Measurements from ENCODE around the gene BCL10. TPM values are rescaled to one million over a fixed set of nuclear protein-coding genes. Genes with fewer than 3 reads are reported as not detected.
A peak's percentile ranks its signal among the peaks of the same experiment; 100 is the strongest.

The BCL10 gene
- total RNA-seq, 1 experiment from 2014 or later: 33.8 TPM

DNA sequence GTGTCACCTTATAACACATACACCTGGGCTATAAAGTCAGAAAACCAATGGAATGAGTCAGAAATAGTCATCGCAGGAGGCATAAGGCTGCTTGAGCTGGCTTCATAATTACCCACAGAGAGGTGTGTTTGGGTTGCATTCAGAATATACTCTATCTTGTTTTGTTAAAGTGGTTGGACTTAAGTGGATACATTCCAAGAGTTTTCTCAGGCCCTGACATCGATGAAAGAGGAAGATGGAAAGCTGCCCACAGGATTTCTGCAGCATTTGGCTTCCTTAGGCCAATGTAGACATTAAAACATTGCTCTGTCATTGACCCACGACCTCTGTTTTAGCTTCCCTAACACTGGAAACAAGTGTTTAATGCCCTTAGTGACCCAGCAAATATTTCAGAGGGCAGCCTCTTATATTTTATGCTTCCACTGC, 18.6 kb upstream of the BCL10 start:
- H3K9me3 ChIP-seq (ENCODE audit: control insufficient read depth in 1 of 2, insufficient read depth in 1 of 2, low read depth in 1 of 2, low read length in 2 of 2): no peaks in the 10 kb centered on the region
- CTCF ChIA-PET: no interaction called here
- no peak overlapping the region for H2AFZ ChIP-seq (ENCODE audit: low read depth, low read length, poor library complexity, severe bottlenecking)
- no peaks in the 10 kb centered on the region for H3K36me3 ChIP-seq (ENCODE audit: control insufficient read depth in 1 of 2, insufficient read depth in 2 of 2, low read length in 2 of 2)
- H3K4me3 ChIP-seq (replicated peaks in 1 of 2; ENCODE audit: low read depth in 1 of 2, low read length in 2 of 2): no peak overlapping the region
- H3K4me2 ChIP-seq (ENCODE audit: low read length): peak overlapping the region; percentile 39
- no peaks in the 10 kb centered on the region for H3K9me2 ChIP-seq (ENCODE audit: insufficient read depth)
- H3K4me1 ChIP-seq (ENCODE audit: control insufficient read depth in 1 of 2, insufficient read depth in 2 of 2, low read length in 2 of 2): peaks cover 33 to 70% of the 10 kb centered on the region in 2 experiments
- DNase-seq (ENCODE audit: low read depth, low spot score) (peak; percentile 59), ATAC-seq (peak; percentile 32; the same call in 1 of the 2 replicates)
- POLR2A ChIA-PET: interaction anchor here (1.4 kb wide), 1 partner anchor 19 kb away, joined by 3 read pairs; the partner anchor contains the start of gene BCL10
- no peaks in the 10 kb centered on the region for H4K20me1 ChIP-seq (ENCODE audit: insufficient read depth)
- TF ChIP-seq, protein P1, sequence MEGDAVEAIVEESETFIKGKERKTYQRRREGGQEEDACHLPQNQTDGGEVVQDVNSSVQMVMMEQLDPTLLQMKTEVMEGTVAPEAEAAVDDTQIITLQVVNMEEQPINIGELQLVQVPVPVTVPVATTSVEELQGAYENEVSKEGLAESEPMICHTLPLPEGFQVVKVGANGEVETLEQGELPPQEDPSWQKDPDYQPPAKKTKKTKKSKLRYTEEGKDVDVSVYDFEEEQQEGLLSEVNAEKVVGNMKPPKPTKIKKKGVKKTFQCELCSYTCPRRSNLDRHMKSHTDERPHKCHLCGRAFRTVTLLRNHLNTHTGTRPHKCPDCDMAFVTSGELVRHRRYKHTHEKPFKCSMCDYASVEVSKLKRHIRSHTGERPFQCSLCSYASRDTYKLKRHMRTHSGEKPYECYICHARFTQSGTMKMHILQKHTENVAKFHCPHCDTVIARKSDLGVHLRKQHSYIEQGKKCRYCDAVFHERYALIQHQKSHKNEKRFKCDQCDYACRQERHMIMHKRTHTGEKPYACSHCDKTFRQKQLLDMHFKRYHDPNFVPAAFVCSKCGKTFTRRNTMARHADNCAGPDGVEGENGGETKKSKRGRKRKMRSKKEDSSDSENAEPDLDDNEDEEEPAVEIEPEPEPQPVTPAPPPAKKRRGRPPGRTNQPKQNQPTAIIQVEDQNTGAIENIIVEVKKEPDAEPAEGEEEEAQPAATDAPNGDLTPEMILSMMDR (IDR thresholded peaks at IDR 0.05 in 2 of 3, conservative IDR thresholded peaks at IDR 0.05 in 1 of 3; ENCODE audit: borderline replicate concordance in 1 of 3, insufficient read depth in 1 of 3, low read depth in 2 of 3, low read length in 2 of 3): no peak
- TF ChIP-seq SIN3A (IDR thresholded peaks at IDR 0.05; ENCODE audit: low read depth): peak; percentile 53; the same call in 1 of the 2 replicates
- peak; percentile 83 for TF ChIP-seq SP1 (IDR thresholded peaks at IDR 0.05; ENCODE audit: low read depth)
- TF ChIP-seq EZH2 (IDR thresholded peaks at IDR 0.05): no peak
- TF ChIP-seq JUND (IDR thresholded peaks at IDR 0.05): peak; percentile 92
- TF ChIP-seq RAD21 (IDR thresholded peaks at IDR 0.05; ENCODE audit: low read depth): no peak
- 0 out of 2 replicates have a peak, but pooled peaks have one; percentile 51 for TF ChIP-seq CEBPB (IDR thresholded peaks at IDR 0.05; ENCODE audit: low read depth)
- TF ChIP-seq FOSL1 (IDR thresholded peaks at IDR 0.05; ENCODE audit: low read depth): peak; percentile 96
- no peak for TF ChIP-seq POLR2A (IDR thresholded peaks at IDR 0.05; ENCODE audit: borderline replicate concordance, extremely low read depth, insufficient read depth, insufficient read length)
- TF ChIP-seq MAX (IDR thresholded peaks at IDR 0.05): peak; percentile 61
- TF ChIP-seq, protein P2, sequence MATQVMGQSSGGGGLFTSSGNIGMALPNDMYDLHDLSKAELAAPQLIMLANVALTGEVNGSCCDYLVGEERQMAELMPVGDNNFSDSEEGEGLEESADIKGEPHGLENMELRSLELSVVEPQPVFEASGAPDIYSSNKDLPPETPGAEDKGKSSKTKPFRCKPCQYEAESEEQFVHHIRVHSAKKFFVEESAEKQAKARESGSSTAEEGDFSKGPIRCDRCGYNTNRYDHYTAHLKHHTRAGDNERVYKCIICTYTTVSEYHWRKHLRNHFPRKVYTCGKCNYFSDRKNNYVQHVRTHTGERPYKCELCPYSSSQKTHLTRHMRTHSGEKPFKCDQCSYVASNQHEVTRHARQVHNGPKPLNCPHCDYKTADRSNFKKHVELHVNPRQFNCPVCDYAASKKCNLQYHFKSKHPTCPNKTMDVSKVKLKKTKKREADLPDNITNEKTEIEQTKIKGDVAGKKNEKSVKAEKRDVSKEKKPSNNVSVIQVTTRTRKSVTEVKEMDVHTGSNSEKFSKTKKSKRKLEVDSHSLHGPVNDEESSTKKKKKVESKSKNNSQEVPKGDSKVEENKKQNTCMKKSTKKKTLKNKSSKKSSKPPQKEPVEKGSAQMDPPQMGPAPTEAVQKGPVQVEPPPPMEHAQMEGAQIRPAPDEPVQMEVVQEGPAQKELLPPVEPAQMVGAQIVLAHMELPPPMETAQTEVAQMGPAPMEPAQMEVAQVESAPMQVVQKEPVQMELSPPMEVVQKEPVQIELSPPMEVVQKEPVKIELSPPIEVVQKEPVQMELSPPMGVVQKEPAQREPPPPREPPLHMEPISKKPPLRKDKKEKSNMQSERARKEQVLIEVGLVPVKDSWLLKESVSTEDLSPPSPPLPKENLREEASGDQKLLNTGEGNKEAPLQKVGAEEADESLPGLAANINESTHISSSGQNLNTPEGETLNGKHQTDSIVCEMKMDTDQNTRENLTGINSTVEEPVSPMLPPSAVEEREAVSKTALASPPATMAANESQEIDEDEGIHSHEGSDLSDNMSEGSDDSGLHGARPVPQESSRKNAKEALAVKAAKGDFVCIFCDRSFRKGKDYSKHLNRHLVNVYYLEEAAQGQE (IDR thresholded peaks at IDR 0.05; ENCODE audit: low read depth): no peak
- TF ChIP-seq, protein P3, sequence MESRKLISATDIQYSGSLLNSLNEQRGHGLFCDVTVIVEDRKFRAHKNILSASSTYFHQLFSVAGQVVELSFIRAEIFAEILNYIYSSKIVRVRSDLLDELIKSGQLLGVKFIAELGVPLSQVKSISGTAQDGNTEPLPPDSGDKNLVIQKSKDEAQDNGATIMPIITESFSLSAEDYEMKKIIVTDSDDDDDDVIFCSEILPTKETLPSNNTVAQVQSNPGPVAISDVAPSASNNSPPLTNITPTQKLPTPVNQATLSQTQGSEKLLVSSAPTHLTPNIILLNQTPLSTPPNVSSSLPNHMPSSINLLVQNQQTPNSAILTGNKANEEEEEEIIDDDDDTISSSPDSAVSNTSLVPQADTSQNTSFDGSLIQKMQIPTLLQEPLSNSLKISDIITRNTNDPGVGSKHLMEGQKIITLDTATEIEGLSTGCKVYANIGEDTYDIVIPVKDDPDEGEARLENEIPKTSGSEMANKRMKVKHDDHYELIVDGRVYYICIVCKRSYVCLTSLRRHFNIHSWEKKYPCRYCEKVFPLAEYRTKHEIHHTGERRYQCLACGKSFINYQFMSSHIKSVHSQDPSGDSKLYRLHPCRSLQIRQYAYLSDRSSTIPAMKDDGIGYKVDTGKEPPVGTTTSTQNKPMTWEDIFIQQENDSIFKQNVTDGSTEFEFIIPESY (IDR thresholded peaks at IDR 0.05; ENCODE audit: extremely low read depth, insufficient replicate concordance, low read length): no peak
- TF ChIP-seq CBX3 (IDR thresholded peaks at IDR 0.05; ENCODE audit: low read depth): 0 out of 2 replicates have a peak, but pooled peaks have one; percentile 58
- no peak overlapping the region for H3K27ac ChIP-seq (ENCODE audit: low read depth, low read length)
- no TSS peak for BruUV-seq (replicated peaks)
- H3K27me3 ChIP-seq (ENCODE audit: insufficient read depth, low read length): no peaks in the 10 kb centered on the region; the same call in 1 of the 2 replicates
- intact Hi-C loops (cut with micrococcal nuclease): no loop called here
- no peak overlapping the region for H3K9ac ChIP-seq (ENCODE audit: low read length)
- RAD21 ChIA-PET (ENCODE audit: low non-redundant PET in 1 of 2, low total read pairs in 2 of 2, uncharacterized antibody in 2 of 2, unreplicated experiment in 2 of 2): no interaction called here
- no peaks in the 10 kb centered on the region for H3K79me2 ChIP-seq (ENCODE audit: insufficient read depth, low read length)

All from HCT116 (cell line).